Measurements from ENCODE around the gene ARAP1. TPM values are rescaled to one million over a fixed set of nuclear protein-coding genes. Genes with fewer than 3 reads are reported as not detected.

ARAP1 gene
- total and polyA plus RNA-seq, 2 donors (not counting 3 experiments of a cell fraction or from before 2014, with no cell fraction given) = 36.8 to 66.2 TPM

- Histone ChIP-seq H3K9ac (replicated peaks; ENCODE audit: extremely low read depth, insufficient read depth, low read length) (no peak overlapping the region), H2AFZ (ENCODE audit: low read depth, low read length) (no peak overlapping the region), H3K27ac (ENCODE audit: insufficient read depth, low read depth, low read length) (no peak overlapping the region), H3K27me3 (ENCODE audit: control insufficient read depth in 2 of 2, insufficient read depth in 2 of 2, low read length in 2 of 2) (no peaks in the 10 kb centered on the region), H3K79me2 (ENCODE audit: control insufficient read depth, insufficient read depth, low read length) (no peaks in the 10 kb centered on the region), H3K4me2 (ENCODE audit: insufficient read depth, low read length) (no peak overlapping the region), H3K36me3 (ENCODE audit: control insufficient read depth in 2 of 2, extremely low read depth in 1 of 2, insufficient read depth in 2 of 2, low read length in 2 of 2) (no peaks in the 10 kb centered on the region), H3K9me1 (replicated peaks; ENCODE audit: control insufficient read depth, extremely low read depth, insufficient read depth, low read length) (no peaks in the 10 kb centered on the region), H3K4me1 (ENCODE audit: control insufficient read depth, extremely low read depth, insufficient read depth, low read length) (peaks cover 3% of the 10 kb centered on the region), H3K4me3 (replicated peaks in 1 of 3; ENCODE audit: insufficient read depth in 1 of 3, low read depth in 1 of 3, low read length in 3 of 3) (peak overlapping the region in 1 of 3 experiments; percentile 50), H4K20me1 (replicated peaks; ENCODE audit: control insufficient read depth, extremely low read depth, insufficient read depth, low read length) (no peaks in the 10 kb centered on the region), H3K9me3 (replicated peaks; ENCODE audit: control insufficient read depth, insufficient read depth, low read length) (no peaks in the 10 kb centered on the region)
- dilution Hi-C loops (cut with MboI; ENCODE audit: extremely low pct_ligation_motif_present, low sequenced_read_pairs) = no loop called here
- intact Hi-C loops (cut with micrococcal nuclease) = no loop called here
- no TSS peak for BruUV-seq (replicated peaks)
- no peak for FAIRE-seq
- no peak for TF ChIP-seq EZH2 (IDR thresholded peaks at IDR 0.05; ENCODE audit: borderline replicate concordance, low read depth, low read length, severe bottlenecking)
- TF ChIP-seq MYC (IDR thresholded peaks at IDR 0.05; ENCODE audit: low read depth, low read length) = no peak
- TF ChIP-seq POLR2A (IDR thresholded peaks at IDR 0.05; ENCODE audit: low read depth, low read length) = no peak
- no peak for TF ChIP-seq FOS (IDR thresholded peaks at IDR 0.05; ENCODE audit: borderline replicate concordance, insufficient read depth, low read length)
- no peak for TF ChIP-seq CTCF (IDR thresholded peaks at IDR 0.05; ENCODE audit: extremely low read depth in 1 of 2, insufficient read depth in 1 of 2, low read depth in 1 of 2, low read length in 2 of 2)
- no peak for TF ChIP-seq JUN (IDR thresholded peaks at IDR 0.05; ENCODE audit: borderline replicate concordance, insufficient read depth, insufficient read length, low read depth)
- TF ChIP-seq MAX (IDR thresholded peaks at IDR 0.05; ENCODE audit: insufficient read depth, insufficient read length) = no peak
- TF ChIP-seq POLR2AphosphoS5 (IDR thresholded peaks at IDR 0.05; ENCODE audit: insufficient read depth, low read depth, low read length) = no peak
- TF ChIP-seq GATA2 (IDR thresholded peaks at IDR 0.05; ENCODE audit: insufficient read depth, insufficient read length, low read depth, low read length) = no peak
- DNase-seq (ENCODE audit: low read depth, low spot score) = no peak
- POLR2A ChIA-PET = no interaction called here
- CTCF ChIA-PET = interaction anchor here (2.7 kb wide), 1 partner anchor 55 kb away, joined by 14 read pairs; no protein-coding TSS in a partner anchor
Measured at GRCh38 chr11:72780296-72781062, 28.3 kb upstream of the ARAP1 start.
